ENCODE data around the gene ARHGAP26.
A peak's percentile ranks its signal among the peaks of the same experiment; 100 is the strongest.

The ARHGAP26 gene

GRCh38 chr5:143056339-143056704 is 286.1 kb downstream of the ARHGAP26 start:
- no peak for DNase-seq (ENCODE audit: low read depth in 2 of 3, low spot score in 2 of 3)

GRCh38 chr5:143056792-143057579 is 286.8 kb downstream of the ARHGAP26 start:
- no peak for DNase-seq (ENCODE audit: low read depth in 2 of 3, low spot score in 2 of 3)

- DNase-seq (ENCODE audit: low read depth in 2 of 3, low spot score in 2 of 3): no peak
Measured at GRCh38 chr5:143057580-143057999, 287.4 kb downstream of the ARHGAP26 start.

- no peak for DNase-seq (ENCODE audit: low read depth in 2 of 3, low spot score in 2 of 3)
Measured at GRCh38 chr5:143059355-143059754, 289.2 kb downstream of the ARHGAP26 start.

GRCh38 chr5:143059976-143060765 is 290.0 kb downstream of the ARHGAP26 start:
- no peak for DNase-seq (ENCODE audit: low read depth in 2 of 3, low spot score in 2 of 3)

- DNase-seq (ENCODE audit: low read depth in 2 of 3, low spot score in 2 of 3): no peak
Measured at GRCh38 chr5:143061161-143061945, 291.2 kb downstream of the ARHGAP26 start.

- DNase-seq (ENCODE audit: low read depth in 2 of 3, low spot score in 2 of 3): no peak
Measured at GRCh38 chr5:143062379-143062778, 292.2 kb downstream of the ARHGAP26 start.

GRCh38 chr5:143063175-143063970 is 293.2 kb downstream of the ARHGAP26 start:
- DNase-seq (ENCODE audit: low read depth in 2 of 3, low spot score in 2 of 3): no peak

- no peak for DNase-seq (ENCODE audit: low read depth in 2 of 3, low spot score in 2 of 3)
Measured at GRCh38 chr5:143064218-143064641, 294.1 kb downstream of the ARHGAP26 start.

- DNase-seq (ENCODE audit: low read depth in 2 of 3, low spot score in 2 of 3): no peak
Measured at GRCh38 chr5:143064676-143065075, 294.5 kb downstream of the ARHGAP26 start.

GRCh38 chr5:143065185-143065965 is 295.2 kb downstream of the ARHGAP26 start:
- DNase-seq (ENCODE audit: low read depth in 2 of 3, low spot score in 2 of 3): no peak

GRCh38 chr5:143065996-143066522 is 295.9 kb downstream of the ARHGAP26 start:
- no peak for DNase-seq (ENCODE audit: low read depth in 2 of 3, low spot score in 2 of 3)

- DNase-seq (ENCODE audit: low read depth in 2 of 3, low spot score in 2 of 3): peak in 1 of 3 experiments; percentile 9
Measured at GRCh38 chr5:143066556-143067281, 296.5 kb downstream of the ARHGAP26 start.

GRCh38 chr5:143068712-143069111 is 298.5 kb downstream of the ARHGAP26 start:
- DNase-seq (ENCODE audit: low read depth in 2 of 3, low spot score in 2 of 3): no peak

- DNase-seq (ENCODE audit: low read depth in 2 of 3, low spot score in 2 of 3): no peak
Measured at GRCh38 chr5:143071927-143072326, 301.8 kb downstream of the ARHGAP26 start.

- no peak for DNase-seq (ENCODE audit: low read depth in 2 of 3, low spot score in 2 of 3)
Measured at GRCh38 chr5:143072734-143073133, 302.6 kb downstream of the ARHGAP26 start.

GRCh38 chr5:143073766-143074165 is 303.6 kb downstream of the ARHGAP26 start:
- DNase-seq (ENCODE audit: low read depth in 2 of 3, low spot score in 2 of 3): no peak

GRCh38 chr5:143074414-143074996 is 304.3 kb downstream of the ARHGAP26 start:
- DNase-seq (ENCODE audit: low read depth in 2 of 3, low spot score in 2 of 3): no peak

GRCh38 chr5:143076377-143076776 is 306.2 kb downstream of the ARHGAP26 start:
- DNase-seq (ENCODE audit: low read depth in 2 of 3, low spot score in 2 of 3): no peak

Data from activated CD8-positive, alpha-beta memory T cell treated with anti-CD3 and anti-CD28 coated beads for 48 hours (primary cell).